MM.1S (cell line): ENCODE data around the gene A1BG.

Source experiments
- DNase-seq: peaks from one replicate; pipeline ENCODE4 v3.0.0-alpha.2; 2015
- H2AFZ ChIP-seq: fragments of 300-600 bp; sonication (generic); 2 replicates; pipeline ENCODE4 v1.6.0; 2016; ENCODE audit warnings: antibody characterized with exemption, low read length
- H3F3A ChIP-seq: fragments of 300-600 bp; sonication (generic); 2 replicates; pipeline ENCODE4 v1.6.1; 2016; ENCODE audit warnings: mild to moderate bottlenecking, antibody characterized with exemption, low read length, moderate library complexity, mixed read lengths; ENCODE audit not compliant: insufficient read depth
- H3K27ac ChIP-seq: fragments of 300-600 bp; sonication (generic); 2 replicates; pipeline ENCODE4 v1.5.1; 2016; ENCODE audit warnings: mild to moderate bottlenecking, low read length
- H3K27me3 ChIP-seq: fragments of 300-600 bp; sonication (generic); replicated peaks from 2 replicates; pipeline ENCODE4 v1.6.0; 2016; ENCODE audit warnings: low read length; ENCODE audit not compliant: insufficient read depth
- H3K36me3 ChIP-seq: fragments of 300-600 bp; sonication (generic); replicated peaks from 2 replicates; pipeline ENCODE4 v1.6.1; 2016; ENCODE audit warnings: mild to moderate bottlenecking, low read length, mixed read lengths; ENCODE audit not compliant: insufficient read depth
- H3K4me1 ChIP-seq: fragments of 300-600 bp; sonication (generic); 2 replicates; pipeline ENCODE4 v1.6.1; 2016; ENCODE audit warnings: low read length, mixed read lengths
- H3K4me2 ChIP-seq: fragments of 300-600 bp; sonication (generic); 2 replicates; pipeline ENCODE4 v1.6.0; 2016; ENCODE audit warnings: low read depth, low read length
- H3K4me3 ChIP-seq: fragments of 300-600 bp; sonication (generic); 2 replicates; pipeline ENCODE4 v1.5.1; 2016; ENCODE audit warnings: low read length, mixed read lengths
- H3K79me2 ChIP-seq: fragments of 300-600 bp; sonication (generic); 2 replicates; pipeline ENCODE4 v1.6.1; 2016; ENCODE audit warnings: mixed run types, low read length, mixed read lengths
- H3K9ac ChIP-seq: fragments of 300-600 bp; sonication (generic); 2 replicates; pipeline ENCODE4 v1.6.1; 2016; ENCODE audit warnings: low read length, mixed read lengths
- H3K9me2 ChIP-seq: fragments of 300-600 bp; sonication (generic); replicated peaks from 2 replicates; pipeline ENCODE4 v1.6.1; 2016; ENCODE audit warnings: mild to moderate bottlenecking, low read length, mixed read lengths; ENCODE audit not compliant: insufficient read depth
- H3K9me3 ChIP-seq: fragments of 300-600 bp; sonication (generic); replicated peaks from 2 replicates; pipeline ENCODE4 v1.6.1; 2016; ENCODE audit warnings: mild to moderate bottlenecking, low read length, mixed read lengths; ENCODE audit not compliant: insufficient read depth
- H4K20me1 ChIP-seq: fragments of 300-600 bp; sonication (generic); 2 replicates; pipeline ENCODE4 v1.6.1; 2016; ENCODE audit warnings: mild to moderate bottlenecking, low read length, moderate library complexity, mixed read lengths; ENCODE audit not compliant: insufficient read depth
- CTCF ChIP-seq: fragments of 300-600 bp; sonication (generic); IDR thresholded peaks from 2 replicates; pipeline ENCODE4 v1.5.1; 2016; ENCODE audit warnings: antibody characterized with exemption, low read length, mixed read lengths
- EZH2 ChIP-seq: fragments of 300-600 bp; sonication (generic); optimal IDR thresholded peaks from 2 replicates; pipeline ENCODE3; 2017; ENCODE audit warnings: low read depth, mild to moderate bottlenecking, antibody characterized with exemption, low read length, mixed read lengths
- EZH2phosphoT487 ChIP-seq: fragments of 300-600 bp; sonication (generic); IDR thresholded peaks from 2 replicates; pipeline ENCODE4 v1.6.1; 2018; ENCODE audit warnings: antibody characterized with exemption, low read length

Gene A1BG

GRCh38 chr19:58351558-58351878 lies 1.8 kb downstream of the A1BG start:
- no peaks in the 10 kb centered on the region for H4K20me1 ChIP-seq
- no peak for TF ChIP-seq EZH2
- no peak for TF ChIP-seq CTCF
- TF ChIP-seq EZH2phosphoT487 = no peak
- H3K36me3 ChIP-seq = no peaks in the 10 kb centered on the region
- no peak overlapping the region for H3K4me2 ChIP-seq
- no peaks in the 10 kb centered on the region for H3F3A ChIP-seq
- no peak overlapping the region for H3K4me3 ChIP-seq
- H3K9me3 ChIP-seq = no peaks in the 10 kb centered on the region
- no peaks in the 10 kb centered on the region for H3K9me2 ChIP-seq
- no peaks in the 10 kb centered on the region for H3K27me3 ChIP-seq
- H3K9ac ChIP-seq = no peak overlapping the region
- DNase-seq = no peak
- H2AFZ ChIP-seq = no peak overlapping the region
- no peaks in the 10 kb centered on the region for H3K79me2 ChIP-seq
- H3K27ac ChIP-seq = no peak overlapping the region
- H3K4me1 ChIP-seq = no peaks in the 10 kb centered on the region

- no peak overlapping the region for H3K4me2 ChIP-seq
- no peak overlapping the region for H3K27ac ChIP-seq
- H4K20me1 ChIP-seq = no peaks in the 10 kb centered on the region
- no peak overlapping the region for H3K4me3 ChIP-seq
- TF ChIP-seq EZH2 = no peak
- TF ChIP-seq EZH2phosphoT487 = no peak
- no peak for TF ChIP-seq CTCF
- no peaks in the 10 kb centered on the region for H3K27me3 ChIP-seq
- no peaks in the 10 kb centered on the region for H3K4me1 ChIP-seq
- H3F3A ChIP-seq = no peaks in the 10 kb centered on the region
- no peak overlapping the region for H2AFZ ChIP-seq
- H3K9me2 ChIP-seq = no peaks in the 10 kb centered on the region
- H3K79me2 ChIP-seq = no peaks in the 10 kb centered on the region
- H3K36me3 ChIP-seq = no peaks in the 10 kb centered on the region
- no peak overlapping the region for H3K9ac ChIP-seq
- H3K9me3 ChIP-seq = no peaks in the 10 kb centered on the region
- no peak for DNase-seq
Observed at GRCh38 chr19:58350871-58351557, 2.3 kb downstream of the A1BG start.

- H3F3A ChIP-seq = no peaks in the 10 kb centered on the region
- TF ChIP-seq EZH2phosphoT487 (no peak), EZH2 (no peak), CTCF (no peak)
- H2AFZ ChIP-seq = no peak overlapping the region
- H3K9me2 ChIP-seq = no peaks in the 10 kb centered on the region
- H4K20me1 ChIP-seq = no peaks in the 10 kb centered on the region
- no peak overlapping the region for H3K27ac ChIP-seq
- no peak overlapping the region for H3K4me2 ChIP-seq
- no peaks in the 10 kb centered on the region for H3K4me1 ChIP-seq
- no peak overlapping the region for H3K4me3 ChIP-seq
- H3K36me3 ChIP-seq = no peaks in the 10 kb centered on the region
- no peaks in the 10 kb centered on the region for H3K9me3 ChIP-seq
- H3K9ac ChIP-seq = no peak overlapping the region
- H3K27me3 ChIP-seq = no peaks in the 10 kb centered on the region
- H3K79me2 ChIP-seq = no peaks in the 10 kb centered on the region
- no peak for DNase-seq
Observed at GRCh38 chr19:58350001-58350861, 3.1 kb downstream of the A1BG start.
